Mesenchymal stem cell (in vitro differentiated cells and primary cell): Measurements from ENCODE around the gene MMS22L.

Experiments used
- DNase-seq: peaks from one replicate; pipeline ENCODE4 v3.0.0-alpha.2; 2013
- H2AFZ ChIP-seq: one replicate; pipeline ENCODE4 v1.6.1; 2013; ENCODE audit warnings: low read depth, mild to moderate bottlenecking, control low read depth, inconsistent platforms, low read length, moderate library complexity
- H2AK5ac ChIP-seq: 2 replicates; pipeline ENCODE4 v1.6.1; 2013; ENCODE audit warnings: low read length, moderate library complexity, mild to moderate bottlenecking, inconsistent platforms; ENCODE audit not compliant: severe bottlenecking
- H2BK120ac ChIP-seq: one replicate; pipeline ENCODE4 v1.6.1; 2013; ENCODE audit warnings: low read depth, mild to moderate bottlenecking, inconsistent platforms, low read length, moderate library complexity
- H2BK12ac ChIP-seq, 2 experiments: one replicate each; pipeline ENCODE4 v1.6.1; 2013; ENCODE audit warnings: inconsistent platforms in 2 of 2, low read length in 2 of 2, mild to moderate bottlenecking in 2 of 2, moderate library complexity in 2 of 2, control low read depth in 1 of 2
- H2BK15ac ChIP-seq: one replicate; pipeline ENCODE4 v1.6.1; 2013; ENCODE audit warnings: mild to moderate bottlenecking, low read depth, inconsistent platforms; ENCODE audit not compliant: poor library complexity, severe bottlenecking
- H2BK5ac ChIP-seq: 2 replicates; pipeline ENCODE4 v1.6.1; 2013; ENCODE audit warnings: low read depth, mild to moderate bottlenecking, low read length, control low read depth, inconsistent platforms; ENCODE audit not compliant: poor library complexity, severe bottlenecking
- H3K14ac ChIP-seq, 2 experiments: one replicate each; pipeline ENCODE4 v1.6.1; 2013; ENCODE audit warnings: inconsistent platforms in 2 of 2, low read length in 2 of 2, control low read depth in 1 of 2, mild to moderate bottlenecking in 1 of 2, moderate library complexity in 1 of 2
- H3K18ac ChIP-seq, 2 experiments: one replicate each; pipeline ENCODE4 v1.6.1; 2013; ENCODE audit warnings: inconsistent platforms in 2 of 2, low read length in 2 of 2, control low read depth in 1 of 2, low read depth in 1 of 2, mild to moderate bottlenecking in 1 of 2
- H3K23ac ChIP-seq, 2 experiments: one replicate each; pipeline ENCODE4 v1.6.1; 2013; ENCODE audit warnings: inconsistent platforms in 2 of 2, low read length in 2 of 2, mild to moderate bottlenecking in 2 of 2, moderate library complexity in 2 of 2, control low read depth in 1 of 2
- H3K27ac ChIP-seq: 2 replicates; pipeline ENCODE4 v1.5.1; 2013; ENCODE audit warnings: mild to moderate bottlenecking, moderate library complexity, low read length, control low read depth, inconsistent platforms; ENCODE audit not compliant: poor library complexity, severe bottlenecking
- H3K27me3 ChIP-seq, 2 experiments: 2 replicates each; pipeline versions ENCODE4 v1.6.1 to v1.7.0; 2013; ENCODE audit warnings: low read length in 2 of 2, mild to moderate bottlenecking in 2 of 2, moderate library complexity in 2 of 2, control low read depth in 1 of 2, inconsistent platforms in 1 of 2; ENCODE audit not compliant: control insufficient read depth in 1 of 2, insufficient read depth in 1 of 2
- H3K36me3 ChIP-seq, 2 experiments: 2 replicates each; pipeline versions ENCODE4 v1.6.1 to v1.7.0; 2013; ENCODE audit warnings: low read length in 2 of 2, control low read depth in 1 of 2, inconsistent platforms in 1 of 2, low read depth in 1 of 2, mild to moderate bottlenecking in 1 of 2; ENCODE audit not compliant: insufficient read depth in 2 of 2, control insufficient read depth in 1 of 2
- H3K4ac ChIP-seq, 2 experiments: one replicate each; pipeline ENCODE4 v1.6.1; 2013; ENCODE audit warnings: inconsistent platforms in 2 of 2, low read length in 2 of 2, mild to moderate bottlenecking in 2 of 2, moderate library complexity in 2 of 2, control low read depth in 1 of 2, low read depth in 1 of 2
- H3K4me1 ChIP-seq: 2 replicates; pipeline ENCODE4 v1.6.1; 2013; ENCODE audit warnings: low read depth, low read length, control low read depth; ENCODE audit not compliant: control insufficient read depth, insufficient read depth
- H3K4me2 ChIP-seq: 2 replicates; pipeline ENCODE4 v1.6.1; 2013; ENCODE audit warnings: low read length, mild to moderate bottlenecking, inconsistent platforms; ENCODE audit not compliant: poor library complexity, severe bottlenecking
- H3K4me3 ChIP-seq, 2 experiments: 2 replicates each; pipeline versions ENCODE4 v1.5.1 to v1.7.0; 2013; ENCODE audit warnings: low read length in 2 of 2, mild to moderate bottlenecking in 2 of 2, control low read depth in 1 of 2, low read depth in 1 of 2; ENCODE audit not compliant: insufficient read depth in 1 of 2
- H3K79me1 ChIP-seq: replicated peaks from 2 replicates; pipeline ENCODE4 v1.6.1; 2013; ENCODE audit warnings: mild to moderate bottlenecking, control low read depth, low read length, inconsistent platforms; ENCODE audit not compliant: poor library complexity, severe bottlenecking
- H3K9ac ChIP-seq: 2 replicates; pipeline ENCODE4 v1.7.0; 2013; ENCODE audit warnings: mild to moderate bottlenecking, low read length, moderate library complexity
- H3K9me3 ChIP-seq: 2 replicates; pipeline ENCODE4 v1.7.0; 2013; ENCODE audit warnings: mild to moderate bottlenecking, low read length; ENCODE audit not compliant: control insufficient read depth
- H4K8ac ChIP-seq: one replicate; pipeline ENCODE4 v1.6.1; 2013; ENCODE audit warnings: inconsistent platforms, mild to moderate bottlenecking, low read length, moderate library complexity
- H4K91ac ChIP-seq: one replicate; pipeline ENCODE4 v1.6.1; 2013; ENCODE audit warnings: mild to moderate bottlenecking, low read length, inconsistent platforms
- WGBS: methylation state at CpG from one replicate; pipeline ENCODE4 v1.1.7; 2013; ENCODE audit warnings: mixed read lengths; 5-methylcytosine and 5-hydroxymethylcytosine counted together

Gene MMS22L

GRCh38 chr6:97147421-97147820 is 135.6 kb downstream of the MMS22L start:
- Histone ChIP-seq H3K9me3 (no peaks in the 10 kb centered on the region), H3K27me3 (no peaks in the 10 kb centered on the region), H3K4me1 (no peaks in the 10 kb centered on the region), H2BK12ac (no peak overlapping the region), H2BK120ac (no peak overlapping the region), H2AFZ (no peak overlapping the region), H3K14ac (no peak overlapping the region), H3K27ac (no peak overlapping the region), H2BK5ac (no peak overlapping the region), H4K91ac (no peak overlapping the region), H2BK15ac (no peak overlapping the region), H3K4ac (no peak overlapping the region), H3K36me3 (peaks cover 0 to 12% of the 10 kb centered on the region in 2 experiments), H3K4me2 (no peak overlapping the region), H3K23ac (no peak overlapping the region), H3K9ac (no peak overlapping the region), H3K79me1 (no peaks in the 10 kb centered on the region), H3K4me3 (no peak overlapping the region), H3K18ac (no peak overlapping the region), H2AK5ac (no peak overlapping the region), H4K8ac (no peak overlapping the region)
- DNase-seq = no peak
- no CpG with 5 or more reads among the region's 1 CpG for WGBS

- Histone ChIP-seq H3K14ac (no peak overlapping the region), H2AFZ (no peak overlapping the region), H3K4ac (no peak overlapping the region), H3K79me1 (no peaks in the 10 kb centered on the region), H4K8ac (no peak overlapping the region), H2BK5ac (no peak overlapping the region), H3K4me2 (no peak overlapping the region), H3K4me1 (no peaks in the 10 kb centered on the region), H3K27me3 (no peaks in the 10 kb centered on the region), H2BK15ac (no peak overlapping the region), H3K4me3 (no peak overlapping the region), H3K27ac (no peak overlapping the region), H3K18ac (no peak overlapping the region), H2BK120ac (no peak overlapping the region), H2BK12ac (no peak overlapping the region), H4K91ac (no peak overlapping the region), H3K9ac (no peak overlapping the region), H2AK5ac (no peak overlapping the region), H3K23ac (no peak overlapping the region), H3K9me3 (no peaks in the 10 kb centered on the region), H3K36me3 (peaks cover 0 to 7% of the 10 kb centered on the region in 2 experiments)
- no peak for DNase-seq
- 100% methylated on average over 1 of the region's 1 CpG for WGBS
Observed at GRCh38 chr6:97145691-97146090, 137.3 kb downstream of the MMS22L start.

GRCh38 chr6:97141756-97142155 is 141.3 kb downstream of the MMS22L start:
- Histone ChIP-seq H2BK5ac (no peak overlapping the region), H3K9ac (no peak overlapping the region), H2AFZ (no peak overlapping the region), H2AK5ac (no peak overlapping the region), H3K23ac (no peak overlapping the region), H3K79me1 (no peaks in the 10 kb centered on the region), H3K4me1 (no peaks in the 10 kb centered on the region), H3K27ac (no peak overlapping the region), H2BK15ac (no peak overlapping the region), H3K4ac (no peak overlapping the region), H3K14ac (no peak overlapping the region), H4K91ac (no peak overlapping the region), H3K36me3 (no peaks in the 10 kb centered on the region), H3K4me2 (no peak overlapping the region), H3K9me3 (no peaks in the 10 kb centered on the region), H3K27me3 (no peaks in the 10 kb centered on the region), H2BK12ac (no peak overlapping the region), H2BK120ac (no peak overlapping the region), H3K18ac (no peak overlapping the region), H3K4me3 (no peak overlapping the region), H4K8ac (no peak overlapping the region)
- no peak for DNase-seq

GRCh38 chr6:97138581-97138980 is 144.4 kb downstream of the MMS22L start:
- Histone ChIP-seq H3K4me3 (no peak overlapping the region), H3K79me1 (no peaks in the 10 kb centered on the region)
- WGBS = 100% methylated on average over 1 of the region's 1 CpG

More at GRCh38 chr6:97138581-97138980, 144.4 kb downstream of the MMS22L start:
- no peak overlapping the region for H2BK15ac ChIP-seq
- H3K14ac ChIP-seq = no peak overlapping the region
- H4K91ac ChIP-seq = no peak overlapping the region
- no peak for DNase-seq
- no peak overlapping the region for H3K9ac ChIP-seq
- H3K23ac ChIP-seq = no peak overlapping the region
- H3K36me3 ChIP-seq = no peaks in the 10 kb centered on the region
- no peak overlapping the region for H2AK5ac ChIP-seq
- no peak overlapping the region for H3K4ac ChIP-seq
- no peak overlapping the region for H3K18ac ChIP-seq
- H3K4me2 ChIP-seq = no peak overlapping the region
- no peak overlapping the region for H3K27ac ChIP-seq
- H2BK5ac ChIP-seq = no peak overlapping the region
- no peak overlapping the region for H2BK12ac ChIP-seq
- no peaks in the 10 kb centered on the region for H3K9me3 ChIP-seq
- H2AFZ ChIP-seq = no peak overlapping the region
- H3K4me1 ChIP-seq = no peaks in the 10 kb centered on the region
- no peak overlapping the region for H2BK120ac ChIP-seq
- H3K27me3 ChIP-seq = no peaks in the 10 kb centered on the region
- H4K8ac ChIP-seq = no peak overlapping the region
